CD4-positive, alpha-beta memory T cell (primary cell): Measurements from ENCODE around the gene SNRNP27. TPM values are rescaled to one million over a fixed set of nuclear protein-coding genes. Genes with fewer than 3 reads are reported as not detected.

Source experiments
- CTCF ChIA-PET: fragments of 350-600 bp; sonication (Branson Sonifier 250); formaldehyde crosslinking; loops from one replicate; lab custom pipeline; 2021; ENCODE audit warnings: inconsistent platforms; ENCODE audit not compliant: partially characterized antibody; lab: Charles Lee
- POLR2A ChIA-PET: fragments of 350-600 bp; sonication (Branson Sonifier 250); formaldehyde crosslinking; loops from one replicate; lab custom pipeline; 2021; ENCODE audit not compliant: partially characterized antibody; lab: Charles Lee
- DNase-seq, 5 donors: peaks; one replicate each; pipeline versions ENCODE4 v3.0.0 to v3.0.0-alpha.2; 2020 to 2022; ENCODE audit warnings: mixed read lengths in 1 of 5
- H3K27ac ChIP-seq: one replicate; pipeline ENCODE4 v1.7.0; 2013; ENCODE audit warnings: low read depth, low read length
- H3K27me3 ChIP-seq: 2 replicates; pipeline ENCODE4 v1.7.0; 2013; ENCODE audit warnings: mild to moderate bottlenecking, low read length, moderate library complexity; ENCODE audit not compliant: insufficient read depth
- H3K36me3 ChIP-seq: 2 replicates; pipeline ENCODE4 v1.7.0; 2013; ENCODE audit warnings: mild to moderate bottlenecking, low read length, moderate library complexity; ENCODE audit not compliant: insufficient read depth
- H3K4me1 ChIP-seq: 2 replicates; pipeline ENCODE4 v1.7.0; 2013; ENCODE audit warnings: mild to moderate bottlenecking, low read length, moderate library complexity; ENCODE audit not compliant: insufficient read depth
- H3K4me3 ChIP-seq, 2 donors: one replicate each; pipeline ENCODE4 v1.7.0; 2013; ENCODE audit warnings: low read length in 2 of 2, mild to moderate bottlenecking in 1 of 2
- H3K9me3 ChIP-seq, 2 donors: one replicate each; pipeline ENCODE4 v1.7.0; 2013; ENCODE audit warnings: low read length in 2 of 2, control low read depth in 1 of 2; ENCODE audit not compliant: control insufficient read depth in 1 of 2
- H3K27ac Mint-ChIP-seq, 7 donors: one replicate each; pipeline ENCODE4 v1.8.0; 2020 to 2021; ENCODE audit warnings: mixed read lengths in 7 of 7, mild to moderate bottlenecking in 6 of 7, inconsistent platforms in 3 of 7, moderate library complexity in 3 of 7
- H3K27me3 Mint-ChIP-seq, 2 donors: one replicate each; pipeline ENCODE4 v1.8.0; 2020 to 2021; ENCODE audit warnings: mixed read lengths in 2 of 2
- H3K36me3 Mint-ChIP-seq, 2 donors: one replicate each; pipeline ENCODE4 v1.8.0; 2020 to 2021; ENCODE audit warnings: mixed read lengths in 2 of 2, inconsistent platforms in 1 of 2, mild to moderate bottlenecking in 1 of 2
- H3K4me1 Mint-ChIP-seq, 4 donors: one replicate each; pipeline ENCODE4 v1.8.0; 2020 to 2021; ENCODE audit warnings: mixed read lengths in 4 of 4, mild to moderate bottlenecking in 1 of 4
- H3K4me3 Mint-ChIP-seq, 8 donors: one replicate each; pipeline ENCODE4 v1.8.0; 2020 to 2021; ENCODE audit warnings: mixed read lengths in 8 of 8, mild to moderate bottlenecking in 7 of 8, moderate library complexity in 6 of 8, inconsistent platforms in 3 of 8
- H3K9me3 Mint-ChIP-seq, 8 donors: one replicate each; pipeline ENCODE4 v1.8.0; 2020 to 2021; ENCODE audit warnings: mixed read lengths in 8 of 8, mild to moderate bottlenecking in 5 of 8, inconsistent platforms in 3 of 8, moderate library complexity in 1 of 8
- intact Hi-C: fragments of 100-400 bp; cut with micrococcal nuclease; formaldehyde crosslinking; loops from one replicate; pipeline ENCODE4 v1.15.1; 2023
- polyA plus RNA-seq, 2 donors: library from polyadenylated mRNA; unstranded; fragments of 300-500 nt; fragmentation: Illumina TruSeq; gene quantifications; one replicate each; pipeline ENCODE4 v1.2.3, GENCODE V29; 2021
- total RNA-seq, 2 experiments: library from RNA; stranded (reverse); gene quantifications; one replicate each; pipeline ENCODE4 v1.2.3, GENCODE V29; 2021

Gene SNRNP27
- total and polyA plus RNA-seq, 4 experiments from 2014 or later, result 44.6 to 66.0 (median 55.5) TPM

DNA sequence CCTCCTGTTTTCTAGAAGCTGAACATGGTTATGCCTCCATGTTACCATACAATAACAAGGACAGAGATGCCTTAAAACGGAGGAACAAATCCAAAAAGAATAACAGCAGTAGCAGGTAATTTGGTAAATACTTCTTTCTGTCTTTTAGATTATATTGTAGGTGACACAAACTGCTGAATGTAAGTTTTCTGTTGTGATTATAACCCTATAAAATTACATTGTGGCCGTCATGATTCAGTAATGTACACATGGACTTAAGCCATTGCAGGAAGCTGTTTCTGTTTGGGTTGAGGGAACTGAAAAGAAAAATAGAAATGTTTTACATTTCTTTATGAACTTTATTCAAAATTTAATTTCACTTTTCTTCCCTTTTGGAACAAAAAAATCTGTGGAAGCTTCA lies 22.4 kb downstream of the SNRNP27 start:
- Mint-ChIP-seq H3K36me3 (peaks cover 11 to 35% of the 10 kb centered on the region in 2 donors), H3K9me3 (peaks cover 0 to 3% (median 0%) of the 10 kb centered on the region in 8 donors), H3K4me1 (peaks cover 7 to 44% (median 19%) of the 10 kb centered on the region in 4 donors), H3K4me3 (peak overlapping the region; percentile 79 to 85 (median 82)), H3K27me3 (no peaks in the 10 kb centered on the region), H3K27ac (peak overlapping the region; percentile 16 to 85 (median 78))
- H3K27ac ChIP-seq, result no peak overlapping the region
- no peaks in the 10 kb centered on the region for H3K9me3 ChIP-seq
- intact Hi-C loops, result loop anchor here (10.0 kb wide), 1 partner anchor 699 kb away; no protein-coding TSS in a partner anchor
- peaks cover 30% of the 10 kb centered on the region for H3K4me1 ChIP-seq
- ChIA-PET CTCF (interaction anchor here (0.7 to 7.3 kb wide), 4 partner anchors 155 to 386 kb away, joined by 3 to 93 read pairs (median 46); partner anchors contain the start of genes C2orf42 and FAM136A), POLR2A (interaction anchor here (0.5 to 10.5 kb wide), 13 partner anchors 16 to 377 kb away, joined by 3 to 207 read pairs (median 24); partner anchors contain the start of genes PCBP1 and SNRPG)
- peaks cover 13% of the 10 kb centered on the region for H3K36me3 ChIP-seq
- H3K27me3 ChIP-seq, result no peaks in the 10 kb centered on the region
- peak overlapping the region in 1 of 2 donors; percentile 64 for H3K4me3 ChIP-seq
- DNase-seq, result no peak

- no peak overlapping the region for H3K27ac ChIP-seq
- DNase-seq, result no peak
- Mint-ChIP-seq H3K27ac (peak overlapping the region in 2 of 7 donors; percentile 53 to 67), H3K9me3 (peaks cover 0 to 3% (median 0%) of the 10 kb centered on the region in 8 donors), H3K36me3 (peaks cover 19 to 40% of the 10 kb centered on the region in 2 donors), H3K4me3 (no peak overlapping the region), H3K27me3 (no peaks in the 10 kb centered on the region), H3K4me1 (peaks cover 7 to 38% (median 19%) of the 10 kb centered on the region in 4 donors)
- H3K27me3 ChIP-seq, result no peaks in the 10 kb centered on the region
- H3K4me1 ChIP-seq, result peaks cover 27% of the 10 kb centered on the region
- ChIA-PET POLR2A (interaction anchor here (10.5 kb wide), 1 partner anchor 225 kb away, joined by 180 read pairs; no protein-coding TSS in a partner anchor), CTCF (no interaction called here)
- intact Hi-C loops, result loop anchor here (10.0 kb wide), 1 partner anchor 697 kb away; no protein-coding TSS in a partner anchor
- H3K4me3 ChIP-seq, result no peak overlapping the region
- H3K9me3 ChIP-seq, result no peaks in the 10 kb centered on the region
- H3K36me3 ChIP-seq, result peaks cover 22% of the 10 kb centered on the region
These were observed 24.1 kb downstream of the SNRNP27 start for GRCh38 chr2:69917852-69918251.

GRCh38 chr2:69918401-69918800 lies 24.6 kb downstream of the SNRNP27 start:
- Mint-ChIP-seq H3K9me3 (peaks cover 0 to 3% (median 0%) of the 10 kb centered on the region in 8 donors), H3K27ac (no peak overlapping the region), H3K4me1 (peaks cover 11 to 38% (median 21%) of the 10 kb centered on the region in 4 donors), H3K4me3 (no peak overlapping the region), H3K36me3 (peaks cover 20 to 45% of the 10 kb centered on the region in 2 donors), H3K27me3 (no peaks in the 10 kb centered on the region)
- H3K27me3 ChIP-seq, result no peaks in the 10 kb centered on the region
- H3K4me3 ChIP-seq, result no peak overlapping the region
- DNase-seq, result no peak
- CTCF ChIA-PET, result no interaction called here
- no peaks in the 10 kb centered on the region for H3K9me3 ChIP-seq
- no peak overlapping the region for H3K27ac ChIP-seq
- intact Hi-C loops, result loop anchor here (10.0 kb wide), 1 partner anchor 696 kb away; no protein-coding TSS in a partner anchor
- peaks cover 26% of the 10 kb centered on the region for H3K36me3 ChIP-seq
- peaks cover 30% of the 10 kb centered on the region for H3K4me1 ChIP-seq
- POLR2A ChIA-PET, result interaction anchor here (10.5 kb wide), 1 partner anchor 224 kb away, joined by 180 read pairs; no protein-coding TSS in a partner anchor

GRCh38 chr2:69923116-69923515 lies 29.4 kb downstream of the SNRNP27 start:
- Histone ChIP-seq H3K36me3 (peaks cover 27% of the 10 kb centered on the region), H3K4me3 (no peak overlapping the region), H3K9me3 (no peaks in the 10 kb centered on the region), H3K4me1 (peaks cover 5% of the 10 kb centered on the region), H3K27ac (no peak overlapping the region), H3K27me3 (no peaks in the 10 kb centered on the region)
- no peak overlapping the region for H3K4me3 Mint-ChIP-seq
- intact Hi-C loops, result no loop called here
- no peaks in the 10 kb centered on the region for H3K9me3 Mint-ChIP-seq
- no peak overlapping the region for H3K27ac Mint-ChIP-seq
- no peaks in the 10 kb centered on the region for H3K27me3 Mint-ChIP-seq
- POLR2A ChIA-PET, result interaction anchor here (0.7 to 1.0 kb wide), 3 partner anchors 8 to 163 kb away, joined by 3 to 4 read pairs (median 4); partner anchors contain the start of gene MXD1
- CTCF ChIA-PET, result interaction anchor here (0.6 to 3.6 kb wide), 3 partner anchors 9 to 34 kb away, joined by 4 to 9 read pairs (median 8); no protein-coding TSS in a partner anchor
- DNase-seq, result no peak
- peaks cover 25 to 53% of the 10 kb centered on the region in 2 donors for H3K36me3 Mint-ChIP-seq
- peaks cover 2 to 15% (median 10%) of the 10 kb centered on the region in 4 donors for H3K4me1 Mint-ChIP-seq

DNA sequence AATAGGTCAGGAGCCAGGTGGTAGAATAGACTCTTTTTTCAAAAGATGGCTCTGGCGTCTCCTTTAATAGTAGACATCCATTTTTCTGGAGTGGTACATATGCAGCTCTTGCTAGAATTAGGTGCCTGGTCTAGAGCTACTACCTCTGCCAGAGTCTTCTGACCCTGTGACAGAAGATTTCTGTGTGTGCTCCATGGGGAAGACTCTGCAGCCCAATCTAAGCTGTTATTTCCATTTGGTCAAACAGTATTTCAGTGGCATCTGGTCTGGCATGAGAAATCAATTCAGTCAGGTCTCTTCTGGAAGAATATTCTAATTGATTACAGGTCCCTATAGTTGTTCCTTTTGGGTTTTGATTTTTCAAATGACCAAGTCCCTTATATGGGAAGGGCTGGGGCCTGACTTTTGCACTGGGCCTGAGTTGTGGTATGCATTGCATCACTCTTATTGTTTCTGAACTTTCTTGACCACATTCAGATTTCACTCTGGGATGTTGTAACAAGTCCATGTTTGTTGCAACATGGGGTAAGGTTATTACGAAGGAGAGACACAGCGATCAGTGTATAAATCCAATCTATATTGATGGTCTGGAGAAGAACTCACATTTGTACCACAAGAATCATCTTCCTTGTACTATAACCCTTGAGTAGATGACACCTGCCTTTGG lies 33.2 kb downstream of the SNRNP27 start:
- CTCF ChIA-PET, result no interaction called here
- no peaks in the 10 kb centered on the region for H3K9me3 Mint-ChIP-seq
- H3K4me1 Mint-ChIP-seq, result peaks cover 17 to 30% (median 23%) of the 10 kb centered on the region in 4 donors
- DNase-seq, result no peak
- H3K36me3 Mint-ChIP-seq, result peaks cover 16 to 48% of the 10 kb centered on the region in 2 donors
- H3K36me3 ChIP-seq, result peaks cover 8% of the 10 kb centered on the region
- no peak overlapping the region for H3K27ac Mint-ChIP-seq
- POLR2A ChIA-PET, result no interaction called here
- intact Hi-C loops, result no loop called here
- no peaks in the 10 kb centered on the region for H3K9me3 ChIP-seq
- no peak overlapping the region for H3K27ac ChIP-seq
- no peak overlapping the region for H3K4me3 Mint-ChIP-seq
- H3K27me3 ChIP-seq, result no peaks in the 10 kb centered on the region
- no peak overlapping the region for H3K4me3 ChIP-seq
- H3K27me3 Mint-ChIP-seq, result no peaks in the 10 kb centered on the region
- H3K4me1 ChIP-seq, result peaks cover 10% of the 10 kb centered on the region

DNA sequence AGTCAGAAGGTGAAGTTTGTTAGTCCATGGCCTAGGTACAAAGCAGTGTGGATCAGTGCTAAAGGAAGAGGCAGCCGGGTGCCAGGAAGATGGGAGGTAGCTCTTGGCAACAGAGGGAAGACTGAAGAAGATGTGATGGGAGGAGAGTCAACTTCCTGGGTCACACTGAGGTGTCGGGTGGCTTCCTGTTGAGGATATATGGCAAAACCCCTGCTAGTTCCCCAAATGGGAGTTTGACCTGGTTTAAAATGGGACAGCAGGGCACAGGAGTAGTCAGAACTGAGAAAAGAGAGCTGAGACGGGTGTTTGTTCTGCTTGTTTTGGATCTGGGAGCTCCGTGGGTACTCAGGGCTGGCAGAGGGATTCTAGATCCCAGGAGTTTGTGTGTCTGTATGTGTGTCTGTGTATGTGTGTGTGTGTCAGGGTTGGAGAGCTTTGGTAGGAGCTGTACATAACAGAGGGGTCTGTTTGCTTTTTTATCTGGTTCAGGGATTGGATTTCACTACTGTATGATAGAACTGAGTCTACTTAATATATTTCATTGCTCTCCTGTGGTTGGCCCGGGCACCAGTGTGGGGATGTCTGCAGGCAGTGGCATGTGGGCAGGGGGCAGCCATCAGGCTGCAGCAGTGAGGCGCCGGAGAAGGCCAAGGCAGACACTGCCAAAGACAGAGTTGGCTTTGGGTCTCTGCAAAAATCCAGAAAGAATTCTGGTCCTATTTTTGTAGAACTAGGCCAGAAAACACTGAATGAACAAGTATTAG lies 38.3 kb downstream of the SNRNP27 start:
- Histone ChIP-seq H3K4me3 (no peak overlapping the region), H3K27ac (no peak overlapping the region), H3K4me1 (peaks cover 15% of the 10 kb centered on the region), H3K27me3 (no peaks in the 10 kb centered on the region), H3K9me3 (no peaks in the 10 kb centered on the region), H3K36me3 (peaks cover 17% of the 10 kb centered on the region)
- POLR2A ChIA-PET, result interaction anchor here (0.6 to 1.4 kb wide), 3 partner anchors 16 to 211 kb away, joined by 3 to 4 read pairs (median 3); no protein-coding TSS in a partner anchor
- Mint-ChIP-seq H3K9me3 (no peaks in the 10 kb centered on the region), H3K36me3 (peaks cover 29 to 53% of the 10 kb centered on the region in 2 donors), H3K27me3 (no peaks in the 10 kb centered on the region), H3K4me1 (peaks cover 24 to 39% (median 29%) of the 10 kb centered on the region in 4 donors), H3K4me3 (peak overlapping the region in 4 of 8 donors; percentile 3 to 44 (median 26)), H3K27ac (peak overlapping the region; percentile 12 to 86 (median 69))
- CTCF ChIA-PET, result interaction anchor here (0.8 to 1.1 kb wide), 2 partner anchors 15 to 18 kb away, joined by 3 to 4 read pairs; partner anchors contain the start of gene MXD1
- intact Hi-C loops, result no loop called here
- DNase-seq, result no peak
